Heart left ventricle (tissue), 13 donors: ENCODE data around the gene UBE2H.

Experiments used
- CTCF ChIP-seq, 12 donors: fragments of 200-600 bp; sonication (generic) in 4 of 12; IDR thresholded peaks; one replicate each; pipeline versions ENCODE4 v1.5.0 to v1.8.0; 2018 to 2022; ENCODE audit warnings: antibody characterized with exemption in 12 of 12, mild to moderate bottlenecking in 5 of 12
- POLR2A ChIP-seq, 2 donors: fragments of 450-650 bp; IDR thresholded peaks; one replicate each; pipeline ENCODE4 v1.6.1; 2017; ENCODE audit warnings: antibody characterized with exemption in 2 of 2, mild to moderate bottlenecking in 2 of 2, moderate library complexity in 2 of 2
- donor health status: ischemic (EF 13 %, LVEDD 7.1; RV severe dilation, severe dysfunction).
- donor health status: DM: no; HTN: yes; CAD: no.
- donor health status: DM: no; HTN: no; CAD: no.
- donor health status: ischemic (EF 25% LVEDD 6.9; RV normal size, moderate dysfunction).
- donor health status: ischemic (EF 25% LVEDD 5.7; RV mildly dilated, moderate dysfunction).
- donor health status: ischemic (EF 35%, LVEDD 5.7; RV mildly dilated, moderate dysfunction).
- donor health status: nonischemic (EF 11% LVEDD 7.7; RV severe dilation, severe dysfunction).
- donor health status: DM: yes; HTN: yes; CAD: no.
- donor health status: PGD.
- donor health status: ischemic (EF 29% LVEDD 5.4; RV normal size, mild dysfunction).
- donor health status: nonischemic (EF 23%, LVEDD 6.1; RV moderate dilation, normal function).

DNA sequence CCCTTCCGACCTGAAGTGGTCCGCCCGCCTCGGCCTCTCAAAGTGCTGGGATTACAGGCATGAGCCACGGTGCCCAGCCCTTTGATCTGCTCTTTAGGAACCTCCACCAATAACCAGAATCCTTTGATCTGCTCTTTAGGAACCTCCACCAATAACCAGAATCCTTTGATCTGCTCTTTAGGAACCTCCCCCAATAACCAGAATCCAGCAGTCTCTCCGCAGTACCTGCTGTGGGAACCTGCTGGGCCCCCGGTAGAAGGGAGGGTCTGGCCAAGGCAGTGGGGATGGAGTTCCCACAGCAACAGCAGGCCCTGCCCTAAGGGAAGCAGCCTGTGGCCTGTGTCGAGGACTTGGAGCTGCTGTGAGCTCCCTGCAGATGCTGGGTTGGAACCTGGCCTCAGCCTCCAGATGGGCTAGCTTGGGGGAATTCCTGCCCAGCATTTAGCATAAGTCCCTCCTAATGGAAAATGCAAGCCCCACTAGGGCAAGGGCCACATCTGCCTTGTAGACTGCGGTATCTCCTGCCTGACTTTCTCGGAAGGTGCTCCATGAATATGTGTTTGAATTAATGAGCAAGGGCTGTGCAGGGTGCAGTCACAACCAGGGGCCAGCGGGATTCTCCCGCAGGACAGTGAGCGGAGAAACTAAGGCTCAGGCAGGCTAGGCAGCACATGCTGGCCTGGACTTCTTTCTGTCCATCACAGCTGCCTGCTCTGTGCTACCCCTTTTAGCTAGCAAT is 165.8 kb downstream of the UBE2H start:
- TF ChIP-seq CTCF (IDR thresholded peaks at IDR 0.05), result no peak
- TF ChIP-seq POLR2A (IDR thresholded peaks at IDR 0.05), result no peak
